Bone marrow (tissue), 2 donors: ENCODE measurements around the gene TRIM33.
"Not testable (repeated sequence)": the region's sequence is repeated elsewhere in the genome, so short reads cannot be mapped to it uniquely, and the experiment has no call there.

ENCODE experiments used
- DNase-seq, 2 donors: peaks; one replicate each; lab custom pipeline; 2025; lab: John Stamatoyannopoulos, UW

The TRIM33 gene

DNA sequence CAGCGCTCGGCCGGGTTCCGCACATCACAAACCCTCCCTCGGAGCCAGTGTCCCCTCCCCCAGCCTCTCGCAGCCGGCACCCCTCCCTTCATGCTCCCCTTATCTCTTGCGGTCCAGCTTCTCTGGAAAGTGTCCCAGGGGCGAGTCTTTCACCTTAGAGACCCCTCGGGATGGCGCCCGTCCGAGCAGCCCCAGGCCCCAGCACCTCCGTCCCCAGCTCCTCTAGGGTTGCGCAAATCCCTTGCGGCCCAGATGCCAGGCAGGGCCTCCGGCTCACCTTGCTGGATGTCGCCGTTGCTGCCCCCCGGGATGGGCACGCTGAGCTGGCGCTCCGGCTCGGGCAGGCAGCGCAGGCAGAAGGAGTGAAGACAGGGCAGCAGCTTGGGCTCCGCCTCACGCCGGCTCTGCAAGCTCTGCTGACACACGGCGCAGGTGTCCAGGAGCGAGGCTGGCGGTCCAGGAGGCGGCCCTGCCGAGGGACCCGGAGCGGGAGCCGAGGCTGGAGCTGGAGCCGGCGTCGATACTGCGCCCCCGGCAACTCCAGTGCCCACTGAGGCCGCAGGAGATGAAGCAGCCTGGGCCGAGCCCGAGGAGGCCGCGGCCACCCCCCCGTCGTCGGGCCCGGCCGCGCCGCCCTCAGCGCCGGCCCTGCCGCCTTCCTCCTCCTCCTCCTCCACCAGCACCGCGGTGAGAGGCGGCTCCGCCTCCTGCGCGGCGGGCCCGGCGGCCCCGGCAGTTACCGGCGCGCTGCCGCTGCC is 550 bp downstream of the TRIM33 start:
- peak in 1 of 2 donors; percentile 21 for DNase-seq

DNA sequence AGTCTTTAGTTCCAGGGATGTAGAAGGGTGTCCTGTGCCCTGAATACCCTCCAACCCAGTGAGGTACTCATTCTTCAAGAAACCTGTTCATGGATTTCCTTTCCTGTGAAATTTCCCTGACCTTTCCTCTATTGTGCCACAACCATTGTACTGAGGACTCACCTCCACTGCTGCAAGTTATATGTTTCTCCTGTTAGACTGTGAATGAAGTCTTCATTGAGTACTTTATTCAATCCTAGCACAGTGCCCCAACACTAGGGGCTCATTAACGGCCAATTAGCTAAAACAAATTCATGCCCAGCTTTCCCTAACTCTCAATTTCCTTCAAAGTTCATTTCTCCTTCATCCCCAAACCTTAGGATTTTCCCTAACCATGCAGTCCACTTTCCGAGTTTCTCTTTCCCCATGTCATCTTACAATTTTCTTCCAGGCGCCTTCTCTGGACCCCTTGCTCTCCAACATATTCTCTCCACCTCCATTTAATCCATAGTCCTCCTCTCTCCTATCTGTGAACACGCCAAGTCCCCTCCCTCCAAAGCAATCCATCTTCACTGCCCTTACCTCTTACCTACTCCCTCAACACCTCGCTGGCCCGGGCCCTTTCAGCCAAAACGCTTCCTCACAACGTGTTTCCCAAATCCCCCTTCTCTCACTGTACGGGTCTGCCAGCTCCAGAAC is 1.3 kb downstream of the TRIM33 start:
- no peak for DNase-seq

DNA sequence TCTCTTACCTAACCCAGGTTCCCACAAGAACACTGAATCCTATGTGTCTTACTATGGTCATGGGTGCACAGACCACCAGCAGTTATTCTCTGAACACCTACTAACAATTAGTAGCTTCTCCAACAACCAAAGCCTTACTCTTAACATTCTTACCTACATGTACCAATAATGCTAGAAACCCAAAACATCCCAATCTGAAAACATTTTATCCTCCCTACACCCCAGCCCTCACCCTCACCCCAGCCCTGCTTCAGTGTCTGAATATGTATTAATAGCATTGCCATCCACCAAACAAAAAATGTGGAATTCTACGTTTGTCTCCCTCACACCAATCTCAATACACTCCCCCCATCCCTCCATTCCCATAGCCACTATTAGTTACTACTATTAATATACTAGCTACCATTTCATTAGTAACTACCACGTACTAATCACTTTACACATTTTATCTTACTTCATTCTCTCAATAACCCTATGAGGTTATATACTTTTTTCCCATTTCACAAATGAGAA is 2.6 kb downstream of the TRIM33 start:
- no peak for DNase-seq

DNA sequence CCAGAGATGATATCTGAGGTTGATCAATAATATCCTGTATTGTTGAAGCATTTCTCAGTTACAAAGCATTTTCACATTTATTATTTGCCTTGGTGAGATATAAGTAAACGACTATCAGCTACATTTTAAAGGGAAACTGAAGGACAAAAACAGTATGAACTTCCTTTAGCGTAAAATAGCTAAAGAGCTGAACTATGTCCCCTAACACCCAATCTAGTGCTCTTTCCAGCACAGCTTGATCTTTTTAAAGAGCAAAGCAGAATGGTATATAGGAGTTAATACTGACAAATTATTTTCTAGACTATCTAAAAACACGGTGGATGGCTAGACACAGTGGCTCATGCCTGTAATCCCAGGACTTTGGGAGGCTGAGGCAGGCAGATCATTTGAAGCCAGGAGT is 3.5 kb downstream of the TRIM33 start:
- DNase-seq, result no peak

DNA sequence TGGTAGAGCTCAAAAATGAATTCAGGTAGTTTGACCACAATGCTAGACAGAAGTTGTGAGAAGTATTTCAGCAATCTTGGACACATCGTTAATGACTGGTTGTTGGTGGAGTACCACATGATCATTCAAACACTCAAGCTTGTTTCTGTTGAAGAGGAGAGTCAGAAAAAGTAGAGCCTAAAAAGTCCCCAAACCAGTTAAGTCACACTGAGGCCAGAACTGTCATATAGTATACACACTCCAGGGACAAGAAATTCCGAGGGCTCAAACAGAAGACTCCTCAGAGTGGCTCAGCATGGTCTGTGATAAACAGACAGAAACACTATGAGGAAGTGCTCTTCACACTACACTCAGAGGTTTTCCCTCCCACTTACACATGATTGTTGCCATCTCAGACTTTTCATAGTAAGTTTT is 5.8 kb downstream of the TRIM33 start:
- peak in 1 of 2 donors; percentile 29 for DNase-seq

DNA sequence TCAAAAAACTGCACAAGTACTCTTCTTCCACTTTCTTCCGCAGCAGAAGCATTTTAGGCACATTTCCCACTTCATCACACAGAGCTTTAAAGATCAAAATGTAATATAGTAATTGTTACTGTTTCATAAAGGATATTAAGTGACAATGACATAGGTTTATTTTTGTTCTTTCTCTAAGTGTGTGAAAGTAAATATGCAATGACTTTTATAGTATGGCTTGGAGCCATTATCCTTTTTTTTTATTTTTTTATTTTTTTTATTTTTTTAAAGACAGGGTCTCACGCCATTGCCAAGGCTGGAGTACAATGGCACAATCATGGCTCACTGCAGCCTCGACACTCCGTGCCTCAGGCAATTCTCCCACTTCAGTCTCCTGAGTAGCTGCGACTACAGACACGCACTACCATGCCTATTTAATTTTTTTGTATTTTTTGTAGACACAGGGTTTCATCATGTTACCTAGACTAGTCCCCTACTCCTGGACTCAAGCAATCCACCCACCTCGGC is 7.0 kb downstream of the TRIM33 start:
- no peak for DNase-seq

DNA sequence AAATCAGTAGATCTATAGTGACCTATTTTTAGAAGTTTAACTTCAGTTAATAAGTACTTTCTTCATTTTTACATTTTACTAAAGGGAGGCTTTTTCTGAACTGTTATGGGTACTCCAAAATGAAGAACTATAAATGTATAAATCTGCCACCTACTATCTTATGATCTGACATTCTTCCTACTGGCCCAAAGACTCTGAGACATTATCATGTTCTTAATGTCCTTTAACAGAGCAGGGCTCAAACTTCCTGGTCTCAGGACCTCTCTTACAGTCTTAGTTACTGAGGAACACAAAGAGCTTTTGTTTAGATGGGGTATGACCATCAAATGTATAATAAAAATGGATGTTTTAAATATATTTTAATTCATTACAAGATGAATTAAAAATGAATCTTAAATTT is 8.9 kb downstream of the TRIM33 start:
- no peak for DNase-seq

DNA sequence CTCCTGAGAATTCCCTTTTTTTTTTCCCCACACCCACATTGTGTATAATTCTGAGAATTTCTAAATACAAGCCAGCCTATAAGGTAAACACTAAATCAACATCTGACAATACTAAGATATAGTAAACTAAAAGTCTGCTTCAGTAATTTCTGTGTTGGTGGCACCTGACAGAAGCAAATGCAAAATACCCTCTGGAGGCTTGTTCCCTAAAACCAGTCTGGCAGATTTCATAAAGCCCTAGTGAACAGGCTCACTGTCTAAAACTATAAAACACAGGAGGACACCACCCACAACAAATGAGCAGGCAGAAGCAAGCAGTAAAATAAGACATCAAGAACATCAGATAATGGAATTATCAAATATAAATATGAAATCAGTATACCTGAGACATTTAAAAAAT is 11.5 kb downstream of the TRIM33 start:
- DNase-seq, result no peak

DNA sequence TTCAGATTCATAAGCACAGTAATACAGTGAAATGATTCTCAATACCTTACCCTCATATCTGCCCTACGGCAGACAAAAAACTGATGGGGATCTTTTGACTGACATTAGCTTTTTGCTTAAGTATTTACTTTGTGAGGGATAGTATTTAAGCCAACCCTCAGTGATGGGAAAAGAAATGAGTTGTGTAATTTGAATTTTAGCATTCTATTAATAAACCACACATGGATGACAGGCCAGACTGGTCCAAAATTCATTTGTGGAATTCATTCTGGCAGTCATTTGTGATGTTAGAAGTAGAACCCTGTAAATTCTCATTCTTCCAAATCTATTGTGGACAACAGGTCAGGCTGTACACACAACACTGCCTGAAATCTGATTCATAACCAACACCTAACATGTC is 14.9 kb downstream of the TRIM33 start:
- DNase-seq, result no peak

DNA sequence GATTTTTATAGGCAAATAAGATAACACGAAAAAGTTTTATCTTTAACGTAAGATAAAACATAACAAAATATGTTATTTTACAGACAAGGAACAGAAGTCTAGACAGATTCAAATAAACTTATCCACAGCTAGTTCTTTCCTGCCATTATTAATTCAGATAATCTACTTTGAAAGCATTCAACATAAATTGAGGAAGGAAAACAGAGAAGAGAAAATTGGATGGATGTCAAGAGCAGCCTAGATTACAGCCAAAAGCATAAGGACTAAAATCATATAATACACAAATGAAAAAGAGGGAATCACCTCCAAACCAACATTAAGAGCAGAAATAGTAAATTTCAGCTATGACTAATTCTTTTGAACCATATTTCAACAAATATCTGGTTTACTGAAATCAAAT is 15.5 kb downstream of the TRIM33 start:
- no peak for DNase-seq

DNA sequence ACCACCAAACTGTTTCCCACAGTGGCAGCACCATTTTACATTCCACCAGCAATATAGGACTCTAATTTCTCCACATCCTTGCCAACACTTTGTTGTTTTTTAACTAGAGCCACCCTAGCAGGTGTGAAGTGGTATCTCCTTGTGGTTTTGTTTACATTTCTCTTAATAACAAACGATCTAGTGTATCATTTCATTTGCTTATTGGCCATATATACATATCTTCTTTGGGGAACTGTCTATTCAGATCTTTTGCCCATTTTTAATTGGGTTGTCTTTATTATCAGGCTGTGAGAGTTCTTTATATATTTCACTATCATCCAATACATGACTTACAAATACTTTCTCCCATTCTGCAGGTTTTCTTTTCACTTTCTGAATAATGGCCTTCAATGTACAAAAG is 18.0 kb downstream of the TRIM33 start:
- DNase-seq, result no peak

DNA sequence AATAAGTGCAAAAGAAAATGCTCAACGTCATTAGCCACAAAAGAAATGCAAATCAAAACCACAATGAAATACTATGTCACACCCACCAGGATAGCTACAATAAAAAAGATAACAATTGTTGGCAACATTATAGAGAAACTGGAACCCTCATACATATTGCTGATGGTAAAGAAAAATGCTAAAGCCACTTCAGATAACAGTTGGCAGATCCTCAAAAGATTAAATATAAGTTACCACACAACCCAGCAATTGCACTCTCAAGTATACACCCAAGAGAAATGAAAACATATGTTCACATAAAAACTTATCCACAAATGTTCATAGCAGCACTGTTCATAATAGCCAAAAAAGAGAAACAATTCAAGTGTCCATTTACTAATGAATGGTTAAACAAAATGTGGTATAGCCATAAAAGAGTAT is 20.7 kb downstream of the TRIM33 start:
- DNase-seq, result no peak

DNA sequence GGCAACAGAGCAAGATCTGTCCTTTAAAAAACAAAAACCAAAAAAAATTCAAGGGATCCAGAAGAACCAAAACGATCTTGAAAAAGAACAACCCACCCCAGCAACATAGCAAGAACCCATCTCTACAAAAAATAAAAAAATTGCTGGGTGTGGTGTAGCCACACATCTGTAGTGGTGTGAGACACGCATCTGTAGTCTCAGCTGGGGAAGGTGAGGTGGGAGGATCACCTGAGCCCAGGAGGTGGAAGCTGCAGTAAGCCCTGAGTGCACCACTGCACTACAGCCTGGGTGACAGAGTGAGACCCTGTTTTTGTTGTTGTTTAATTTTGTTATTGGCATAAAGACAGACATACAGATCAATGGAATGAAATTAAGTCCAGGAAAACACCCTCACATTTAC is 22.3 kb downstream of the TRIM33 start:
- DNase-seq, result no peak

DNA sequence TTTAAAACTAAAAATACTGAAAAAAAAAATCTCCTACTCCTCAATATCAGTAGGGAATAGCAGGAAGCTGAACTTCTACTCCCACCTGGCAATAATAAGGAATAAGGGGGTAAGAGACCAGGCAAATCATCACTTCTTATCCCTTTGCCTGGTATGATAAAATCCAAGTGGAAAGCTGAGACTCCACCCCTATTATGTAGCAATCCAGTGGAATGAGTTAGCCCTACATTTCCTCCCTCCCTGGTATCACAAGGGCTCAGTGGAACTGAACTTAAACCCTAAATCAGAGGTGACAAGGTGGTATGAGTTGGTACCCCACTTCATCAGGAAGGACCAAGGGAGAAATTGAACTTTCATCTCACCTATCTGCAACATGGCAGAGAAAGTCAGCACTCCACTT is 25.7 kb downstream of the TRIM33 start:
- no peak for DNase-seq

DNA sequence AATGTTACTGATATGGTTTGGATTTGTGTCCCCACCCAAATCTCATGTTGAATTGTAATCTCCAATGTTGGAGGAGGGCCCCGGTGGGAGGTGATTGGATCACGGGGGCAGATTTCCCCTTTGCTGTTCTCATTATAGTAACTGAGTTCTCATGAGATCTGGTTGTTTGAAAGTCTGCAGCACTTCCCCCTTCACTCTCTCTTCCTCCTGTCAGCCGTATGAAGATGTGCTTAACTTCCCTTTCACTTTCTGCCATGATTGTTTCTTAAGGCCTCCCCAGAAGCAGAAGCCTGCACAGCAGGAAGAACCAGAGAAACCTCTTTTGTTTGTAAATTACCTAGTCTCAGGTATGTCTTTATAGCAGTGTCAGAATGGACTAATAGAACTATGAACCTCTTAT is 28.4 kb downstream of the TRIM33 start:
- peak in 1 of 2 donors; percentile 68 for DNase-seq

DNA sequence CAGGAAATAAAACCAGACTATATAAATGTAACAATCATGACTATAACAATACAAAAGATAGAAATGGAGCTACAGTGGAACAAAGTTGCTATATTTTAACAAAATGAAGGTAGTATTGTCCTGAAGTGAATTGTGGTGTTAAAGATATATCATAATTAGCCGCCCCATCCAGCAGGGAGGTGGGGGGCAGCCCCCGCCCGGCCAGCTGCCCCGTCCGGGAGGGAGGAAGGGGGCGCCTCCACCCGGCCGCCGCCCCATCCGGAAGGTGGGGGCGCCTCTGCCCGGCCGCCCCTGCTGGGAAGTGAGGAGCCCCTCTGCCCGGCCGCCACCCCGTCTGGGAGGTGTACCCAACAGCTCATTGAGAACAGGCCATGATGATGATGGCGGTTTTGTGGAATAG is 31.4 kb downstream of the TRIM33 start:
- DNase-seq, result not testable (repeated sequence)

DNA sequence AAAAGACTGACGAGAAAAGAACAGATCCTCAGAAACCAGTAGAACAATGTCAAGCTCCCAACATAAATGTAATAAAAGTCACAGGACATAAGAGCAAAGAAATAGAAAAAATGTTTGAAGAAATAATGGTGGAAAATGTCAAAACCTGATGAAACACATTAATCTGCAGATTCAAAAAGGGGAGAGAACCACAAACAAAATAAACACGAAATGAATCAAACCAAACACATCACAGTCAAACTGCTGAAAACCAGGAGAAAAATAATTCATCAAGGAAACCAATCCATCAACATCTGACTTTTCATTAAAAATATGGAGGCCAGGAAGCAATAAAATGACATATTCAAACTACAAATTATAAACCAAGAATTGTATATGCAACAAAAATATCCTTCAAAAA is 31.9 kb downstream of the TRIM33 start:
- DNase-seq, result no peak

DNA sequence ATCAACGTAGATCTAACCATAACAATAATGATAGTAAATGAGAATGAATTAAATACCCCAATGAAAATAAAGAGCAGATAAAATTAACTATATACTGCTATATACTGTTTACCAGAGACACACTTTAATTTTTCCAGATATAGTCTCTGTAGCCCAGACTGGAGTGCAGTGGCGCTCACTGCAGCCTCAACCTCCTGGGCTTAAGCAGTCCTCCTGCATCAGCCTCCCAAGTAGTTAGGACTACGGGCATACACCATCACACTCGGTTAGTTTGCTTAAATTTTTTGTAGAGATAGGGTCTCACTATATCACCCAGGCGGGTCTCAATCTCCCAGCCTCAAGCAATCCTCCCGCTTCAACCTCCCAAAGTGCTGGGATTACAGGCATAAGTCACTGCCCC is 37.2 kb downstream of the TRIM33 start:
- no peak for DNase-seq

DNA sequence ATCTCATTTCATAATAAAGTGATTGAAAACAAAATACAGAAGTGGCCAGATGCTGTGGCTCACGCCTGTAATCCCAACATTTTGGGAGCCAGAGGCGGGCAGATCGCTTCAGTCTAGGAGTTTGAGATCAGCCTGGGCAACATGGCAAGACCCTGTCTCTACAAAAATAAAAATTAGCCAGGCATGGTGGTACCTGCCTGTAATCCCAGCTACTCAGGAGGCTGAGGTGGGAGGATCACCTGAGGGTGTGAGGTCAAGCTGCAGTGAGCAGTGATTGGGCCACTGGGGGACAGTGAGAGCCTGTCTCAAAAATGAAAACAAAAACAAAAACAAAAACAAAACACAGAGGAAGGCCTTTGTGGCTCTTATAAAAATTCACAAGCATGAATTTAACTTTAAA is 38.6 kb downstream of the TRIM33 start:
- no peak for DNase-seq

DNA sequence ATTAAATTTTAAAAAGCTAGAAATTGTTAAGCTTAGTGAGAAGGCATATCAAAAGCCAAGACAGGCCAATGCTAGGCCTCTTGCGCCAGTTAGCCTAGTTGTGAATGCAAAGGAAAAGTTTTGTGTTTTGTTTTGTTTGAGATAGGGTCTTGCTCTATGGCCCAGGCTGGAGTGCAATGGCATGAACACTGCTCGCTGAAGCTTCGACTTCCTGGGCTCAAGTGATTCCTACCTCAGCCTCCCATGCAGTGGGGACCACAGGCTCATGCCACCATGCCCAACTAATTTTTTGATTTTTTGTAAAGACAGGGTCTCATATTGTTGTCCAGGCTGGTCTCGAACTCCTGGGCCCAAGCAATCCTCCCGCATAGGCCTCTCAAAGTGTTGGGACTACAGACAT is 40.3 kb downstream of the TRIM33 start:
- DNase-seq, result no peak

DNA sequence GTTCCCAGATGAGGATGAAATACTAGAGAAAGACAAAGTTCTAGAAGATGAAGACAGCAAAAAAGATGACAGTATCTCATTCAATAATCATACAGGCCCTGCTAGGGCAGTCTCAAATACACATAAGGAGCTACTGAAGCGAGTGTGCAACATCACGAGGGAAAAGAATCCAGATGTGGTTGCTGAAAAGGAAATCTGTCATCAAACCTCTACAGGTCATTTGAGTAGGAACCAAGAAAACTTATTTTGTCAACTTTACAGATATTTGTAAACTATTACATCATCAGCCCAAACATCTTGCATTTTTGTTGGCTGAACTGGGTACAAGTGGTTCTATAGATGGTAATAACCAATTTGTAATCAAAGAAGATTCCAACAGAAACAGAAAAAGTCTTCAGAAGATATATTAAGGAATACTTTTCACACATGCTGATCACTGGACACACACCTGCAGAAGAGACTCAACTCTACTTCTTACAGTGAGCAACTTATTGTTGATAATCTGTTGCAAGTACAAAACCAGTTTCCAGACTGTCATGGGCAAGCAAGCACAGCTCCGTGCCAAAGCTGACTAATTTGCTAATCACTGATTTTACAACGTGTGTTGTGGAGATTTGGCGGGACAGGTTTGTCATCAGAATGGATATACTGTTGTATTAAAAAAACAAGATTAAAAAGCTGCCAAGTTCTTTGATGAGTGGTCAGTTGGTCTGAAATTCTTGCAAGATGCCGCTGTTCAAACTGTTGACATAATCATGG is 42.1 kb downstream of the TRIM33 start:
- no peak for DNase-seq

DNA sequence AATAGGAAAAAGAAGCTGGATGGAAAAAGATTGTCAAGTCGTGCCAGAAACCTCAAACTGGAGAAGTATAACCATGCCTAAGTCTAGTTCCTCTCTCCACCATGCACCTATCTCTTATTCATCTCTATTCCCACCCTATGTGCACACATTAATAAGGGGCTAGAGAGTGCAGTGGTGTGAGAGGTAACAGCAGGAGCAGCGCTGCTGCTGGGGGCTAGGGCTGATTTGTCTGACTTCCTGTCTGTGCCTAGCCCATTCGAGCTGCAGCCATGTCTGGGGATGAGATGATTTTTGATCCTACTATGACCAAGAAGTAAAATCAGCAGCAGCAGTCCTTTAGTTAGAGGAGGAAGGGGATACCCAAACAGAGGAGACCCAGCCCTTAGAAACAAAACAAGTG is 43.0 kb downstream of the TRIM33 start:
- DNase-seq, result no peak

DNA sequence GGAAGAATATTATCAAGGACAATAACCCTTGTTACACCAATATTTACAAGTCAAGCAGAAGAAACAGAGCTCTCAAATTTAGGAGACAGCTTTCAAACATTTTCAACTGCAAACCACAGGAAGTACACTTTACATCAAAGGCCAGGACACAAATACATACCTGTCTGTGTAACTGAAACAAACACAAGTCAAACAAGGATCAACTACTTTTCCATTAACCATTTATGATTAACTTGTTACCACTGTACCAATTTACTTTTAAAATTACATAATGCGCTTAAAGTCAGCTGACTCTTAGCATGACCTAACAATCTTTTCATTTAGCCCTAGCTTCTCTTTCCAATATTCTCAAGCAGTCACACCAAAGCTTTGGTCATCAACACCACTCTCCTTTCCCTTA is 43.5 kb downstream of the TRIM33 start:
- no peak for DNase-seq
